GM08714 (cell line): ENCODE measurements around the gene CNOT8.
"Not testable (repeated sequence)": the region's sequence is repeated elsewhere in the genome, so short reads cannot be mapped to it uniquely, and the experiment has no call there.

ENCODE experiments used
- H3K4me3 ChIP-seq: fragments of 200-500 bp; sonication (Bioruptor generic); 2 replicates; pipeline ENCODE4 v1.5.1; 2014; ENCODE audit warnings: mild to moderate bottlenecking, low read length, inconsistent platforms
- ZNF274 ChIP-seq: IDR thresholded peaks from 2 replicates; pipeline ENCODE4 v1.6.1; 2012; ENCODE audit warnings: mild to moderate bottlenecking, low read depth, low read length

Gene CNOT8

GRCh38 chr5:154824070-154824469, 34.4 kb upstream of the CNOT8 start:
- TF ChIP-seq ZNF274, result no peak
- H3K4me3 ChIP-seq, result no peak overlapping the region

- TF ChIP-seq ZNF274, result no peak
- H3K4me3 ChIP-seq, result no peak overlapping the region
Observed at GRCh38 chr5:154829181-154829588, 29.2 kb upstream of the CNOT8 start.

GRCh38 chr5:154829589-154830218, 28.7 kb upstream of the CNOT8 start:
- TF ChIP-seq ZNF274, result no peak
- no peak overlapping the region for H3K4me3 ChIP-seq

- no peak overlapping the region for H3K4me3 ChIP-seq
- TF ChIP-seq ZNF274, result no peak
Observed at GRCh38 chr5:154830219-154830595, 28.2 kb upstream of the CNOT8 start.

- H3K4me3 ChIP-seq, result no peak overlapping the region
- no peak for TF ChIP-seq ZNF274
Observed at GRCh38 chr5:154830596-154830995, 27.8 kb upstream of the CNOT8 start.

GRCh38 chr5:154831451-154831850, 27.0 kb upstream of the CNOT8 start:
- no peak overlapping the region for H3K4me3 ChIP-seq
- no peak for TF ChIP-seq ZNF274

GRCh38 chr5:154832804-154833203, 25.6 kb upstream of the CNOT8 start:
- H3K4me3 ChIP-seq, result not testable (repeated sequence)

- no peak for TF ChIP-seq ZNF274
- H3K4me3 ChIP-seq, result no peak overlapping the region
Observed at GRCh38 chr5:154834053-154834452, 24.4 kb upstream of the CNOT8 start.

GRCh38 chr5:154835701-154836052, 22.8 kb upstream of the CNOT8 start:
- H3K4me3 ChIP-seq, result not testable (repeated sequence)

GRCh38 chr5:154836225-154836624, 22.2 kb upstream of the CNOT8 start:
- no peak overlapping the region for H3K4me3 ChIP-seq
- TF ChIP-seq ZNF274, result no peak

GRCh38 chr5:154837009-154837901, 21.2 kb upstream of the CNOT8 start:
- TF ChIP-seq ZNF274, result no peak
- no peak overlapping the region for H3K4me3 ChIP-seq

- no peak for TF ChIP-seq ZNF274
Observed at GRCh38 chr5:154840435-154841272, 17.8 kb upstream of the CNOT8 start.

GRCh38 chr5:154841273-154841661, 17.2 kb upstream of the CNOT8 start:
- no peak for TF ChIP-seq ZNF274
- H3K4me3 ChIP-seq, result no peak overlapping the region

More at GRCh38 chr5:154840435-154841272, 17.8 kb upstream of the CNOT8 start:
- no peak overlapping the region for H3K4me3 ChIP-seq

- TF ChIP-seq ZNF274, result no peak
- H3K4me3 ChIP-seq, result no peak overlapping the region
Observed at GRCh38 chr5:154842689-154843530, 15.5 kb upstream of the CNOT8 start.

GRCh38 chr5:154844809-154845208, 13.6 kb upstream of the CNOT8 start:
- no peak overlapping the region for H3K4me3 ChIP-seq
- no peak for TF ChIP-seq ZNF274
